CD4-positive, alpha-beta T cell treated with Interleukin-2 at 100 ng/mL for 4 hours (primary cell): Measurements from ENCODE around the gene CDR2.
"Not testable (repeated sequence)": the region's sequence is repeated elsewhere in the genome, so short reads cannot be mapped to it uniquely, and the experiment has no call there.

Experiments used
- DNase-seq: peaks from one replicate; pipeline ENCODE4 v3.0.0-alpha.2; 2020; ENCODE audit warnings: low spot score

CDR2 gene

GRCh38 chr16:22304411-22304810, 70.0 kb downstream of the CDR2 start:
- DNase-seq = no peak

- no peak for DNase-seq
Observed at GRCh38 chr16:22302776-22303363, 71.5 kb downstream of the CDR2 start.

- not testable (repeated sequence) for DNase-seq
Observed at GRCh38 chr16:22301423-22301822, 73.0 kb downstream of the CDR2 start.

DNA sequence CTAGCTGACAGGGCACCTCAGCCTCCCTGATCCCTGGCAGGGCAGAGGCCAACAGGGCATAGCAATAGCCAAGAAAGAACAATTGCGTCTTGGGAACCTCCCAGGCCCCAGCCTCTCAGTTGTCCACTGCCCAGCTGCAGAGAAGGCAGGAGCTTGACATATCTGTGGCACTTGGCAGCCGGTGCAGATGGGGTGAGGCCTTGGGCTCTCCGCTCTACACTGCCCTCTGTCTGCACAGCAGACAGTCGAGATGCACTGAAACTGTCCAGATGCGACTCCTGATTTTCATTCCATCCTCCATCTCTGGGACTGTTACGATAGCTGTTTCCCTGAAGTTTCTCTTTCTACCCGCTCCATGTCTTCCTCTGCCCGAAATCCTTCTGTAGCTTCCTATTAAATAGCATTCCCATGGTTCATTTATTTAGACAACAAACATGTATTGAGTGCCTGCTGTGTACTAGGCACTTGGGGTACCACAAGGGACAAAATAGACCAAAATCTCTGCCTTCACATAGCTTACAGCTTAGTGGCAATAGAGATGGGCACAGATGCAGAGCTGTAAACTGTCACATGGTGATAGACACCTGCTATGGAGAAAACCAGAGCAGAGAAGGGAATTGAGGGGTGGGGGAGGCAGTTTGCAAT, 73.9 kb downstream of the CDR2 start:
- DNase-seq = peak; percentile 51

DNA sequence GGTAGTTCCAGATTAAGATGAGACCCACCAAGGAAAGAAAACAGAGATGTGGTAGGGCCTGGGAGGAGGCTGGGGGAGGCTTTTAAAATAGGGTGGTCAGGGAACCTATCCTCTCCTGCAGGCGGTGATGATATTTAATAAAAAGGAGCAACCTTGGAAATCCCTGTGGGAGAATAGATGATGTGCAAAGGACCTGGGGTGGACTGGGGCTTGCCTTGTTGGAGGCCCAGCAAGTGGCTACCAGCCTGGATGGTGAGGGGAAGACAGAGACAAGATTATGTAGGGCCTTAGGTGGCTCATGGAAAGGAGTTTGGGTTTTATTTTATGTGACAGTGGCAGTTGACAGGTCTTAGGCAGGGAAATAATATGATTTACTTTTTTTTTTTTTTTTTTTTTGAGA, 75.4 kb downstream of the CDR2 start:
- DNase-seq = no peak

DNA sequence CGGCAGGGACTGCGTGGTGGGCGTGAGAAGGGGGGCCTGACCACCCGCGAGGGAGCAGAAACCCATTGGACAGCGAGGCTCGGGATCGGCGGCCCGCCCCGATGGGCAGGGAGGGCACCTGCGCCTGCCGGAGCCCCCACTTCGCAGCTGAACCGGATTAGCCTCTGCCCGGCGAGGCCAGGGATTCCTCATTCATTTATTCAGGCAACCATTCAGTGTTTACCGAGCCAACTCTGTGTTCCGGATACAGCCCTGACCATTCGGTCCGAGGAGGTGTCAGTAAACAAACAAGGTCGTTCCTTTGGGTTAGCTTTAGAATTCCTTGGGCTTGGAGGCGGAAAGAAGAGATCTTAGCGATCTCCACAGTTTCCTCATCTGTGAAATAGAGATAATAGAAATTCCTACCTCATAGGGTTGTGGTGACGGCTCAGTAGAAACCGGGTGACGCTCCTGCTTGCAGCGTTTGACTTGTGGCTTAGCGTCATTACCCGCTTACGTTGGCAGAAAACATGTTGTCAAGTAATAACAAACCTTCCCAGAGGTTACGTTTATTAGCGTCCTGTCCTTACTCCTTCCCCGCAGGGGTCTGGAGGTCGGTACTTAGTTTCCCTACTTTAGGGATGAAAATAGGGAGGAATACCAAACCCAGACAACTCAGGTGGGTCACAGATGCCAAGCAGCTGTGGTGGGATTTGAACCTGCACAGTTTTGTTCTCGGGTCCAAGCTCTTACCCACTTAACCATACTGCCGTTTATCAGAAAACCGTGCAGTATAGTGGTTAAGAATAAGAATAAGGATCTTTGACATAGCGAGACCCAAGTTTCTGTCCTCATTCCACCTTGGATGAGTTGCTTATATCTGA, 76.3 kb downstream of the CDR2 start:
- peak; percentile 88 for DNase-seq

DNA sequence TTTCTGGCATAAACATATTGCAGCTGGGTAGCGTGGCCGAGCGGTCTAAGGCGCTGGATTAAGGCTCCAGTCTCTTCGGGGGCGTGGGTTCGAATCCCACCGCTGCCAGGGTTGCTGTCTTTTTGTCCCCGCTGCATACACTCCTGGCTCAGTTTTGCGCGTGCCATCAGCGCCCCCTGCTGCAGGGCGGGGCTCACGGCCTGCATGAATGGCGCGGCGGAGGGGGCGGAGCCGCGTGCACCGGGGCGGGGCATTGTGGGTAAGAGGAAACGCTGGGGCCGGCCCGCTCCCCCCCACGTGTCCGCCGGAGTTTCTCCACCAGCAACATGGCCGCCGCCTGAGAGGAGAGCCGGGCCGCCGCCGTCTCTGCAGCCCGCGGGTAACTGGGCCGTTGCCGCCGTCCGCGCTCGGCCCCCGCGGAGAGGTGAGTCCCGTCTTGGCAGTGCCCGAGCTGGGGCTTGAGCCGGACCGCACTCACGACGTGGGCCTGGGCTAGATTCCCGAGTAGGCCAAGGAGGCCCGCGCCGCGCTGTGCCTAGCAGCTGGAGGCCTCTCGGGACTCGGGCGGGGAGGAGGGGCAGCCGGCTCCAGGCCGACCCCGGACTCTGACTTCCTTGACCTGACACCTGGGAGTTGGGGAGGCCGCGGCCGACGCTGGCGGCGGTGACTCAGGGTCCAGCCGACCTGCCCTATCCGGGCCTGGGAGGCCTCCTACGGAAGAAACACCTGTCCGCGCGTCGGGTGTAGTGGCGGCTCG, 77.1 kb downstream of the CDR2 start, which contains the start of gene POLR3E:
TSS of gene POLR3E (plus strand) at position 296 of the 757 bp plus-strand sequence. CDS start 5,560 bp downstream, outside the sequence.
- peak; percentile 99 for DNase-seq

DNA sequence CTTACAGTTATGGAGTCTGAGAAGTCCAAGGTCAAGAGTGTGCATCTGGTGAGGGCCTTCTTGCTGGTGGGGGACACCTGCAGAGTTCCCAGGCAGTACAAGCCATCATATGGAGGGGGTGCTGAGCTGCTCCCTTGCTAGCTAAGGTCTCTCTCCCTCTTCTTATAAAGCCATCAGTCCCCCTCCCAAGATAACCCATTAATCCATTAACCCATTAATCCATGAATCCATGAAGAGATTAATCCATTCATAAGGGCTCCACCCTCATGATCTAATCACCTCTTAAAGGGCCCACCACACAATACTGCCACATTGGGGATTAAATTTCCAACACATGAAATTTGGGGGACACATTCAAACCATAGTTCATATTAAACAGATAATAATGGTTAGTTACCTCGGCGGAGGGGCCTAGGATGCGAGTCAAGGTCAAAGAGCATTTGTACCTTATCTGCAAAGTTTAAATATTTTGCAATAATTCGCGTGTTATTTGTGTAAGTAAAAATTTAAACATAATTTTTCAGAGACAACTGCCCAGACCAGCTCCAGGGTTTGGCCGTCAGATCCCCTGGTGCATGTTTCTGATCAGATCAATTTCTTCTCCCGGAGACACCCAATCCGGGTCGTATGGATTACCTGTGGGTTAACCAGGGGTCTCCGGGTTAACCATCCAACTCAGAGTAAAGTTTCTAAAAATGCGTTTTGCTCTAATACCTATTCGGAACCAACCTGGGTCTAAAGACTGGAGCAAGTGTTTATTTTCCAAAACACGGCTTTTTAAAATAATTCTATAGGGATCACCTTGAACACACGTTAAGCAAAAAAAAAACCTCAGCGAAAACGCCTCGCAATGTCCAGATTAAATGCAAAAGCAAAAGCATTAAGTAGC, 78.0 kb downstream of the CDR2 start:
- no peak for DNase-seq
